CD14-positive monocyte (primary cell): ENCODE data around the gene SDK1. TPM values are rescaled to one million over a fixed set of nuclear protein-coding genes. Genes with fewer than 3 reads are reported as not detected.
A peak's percentile ranks its signal among the peaks of the same experiment; 100 is the strongest.

ENCODE experiments used
- DNase-seq, 3 donors: peaks; one replicate each; pipeline ENCODE4 v3.0.0-alpha.2; 2011 to 2022
- H2AFZ ChIP-seq: 2 replicates; pipeline ENCODE4 v1.6.0; 2012; ENCODE audit warnings: mild to moderate bottlenecking, low read depth, low read length, inconsistent platforms; ENCODE audit not compliant: insufficient read depth, poor library complexity, severe bottlenecking
- H3K27ac ChIP-seq, 2 donors: 1 replicate in 1 of 2; 2 replicates in 1 of 2; pipeline ENCODE4 v1.5.1; 2012 to 2013; ENCODE audit warnings: low read length in 2 of 2, control low read depth in 1 of 2, inconsistent platforms in 1 of 2, low read depth in 1 of 2, mild to moderate bottlenecking in 1 of 2
- H3K27me3 ChIP-seq, 2 donors: one replicate each; pipeline versions ENCODE4 v1.6.0 to v1.6.1; 2011 to 2013; ENCODE audit warnings: low read length in 2 of 2; ENCODE audit not compliant: control insufficient read depth in 2 of 2, insufficient read depth in 2 of 2
- H3K36me3 ChIP-seq, 2 donors: replicated peaks in 1 of 2; 1 replicate in 1 of 2; 2 replicates in 1 of 2; pipeline versions ENCODE4 v1.5.1 to v1.6.1; 2012 to 2013; ENCODE audit warnings: low read length in 2 of 2, control low read depth in 1 of 2, inconsistent platforms in 1 of 2, mild to moderate bottlenecking in 1 of 2; ENCODE audit not compliant: insufficient read depth in 2 of 2, control insufficient read depth in 1 of 2
- H3K4me1 ChIP-seq, 2 donors: 1 replicate in 1 of 2; 2 replicates in 1 of 2; pipeline versions ENCODE4 v1.5.1 to v1.6.1; 2012 to 2013; ENCODE audit warnings: low read length in 2 of 2, control low read depth in 1 of 2, inconsistent platforms in 1 of 2, mild to moderate bottlenecking in 1 of 2, moderate library complexity in 1 of 2; ENCODE audit not compliant: insufficient read depth in 2 of 2, control insufficient read depth in 1 of 2
- H3K4me2 ChIP-seq: replicated peaks from 2 replicates; pipeline ENCODE3; 2012; ENCODE audit warnings: low read length, moderate library complexity, mild to moderate bottlenecking; ENCODE audit not compliant: poor library complexity, severe bottlenecking; ENCODE audit errors: extremely low read depth
- H3K4me3 ChIP-seq, 3 experiments: fragments of 200-600 bp in 1 of 3; sonication (generic) in 1 of 3; replicated peaks in 1 of 3; 1 replicate in 2 of 3; 2 replicates in 1 of 3; pipeline ENCODE4 v1.5.1; 2011 to 2013; ENCODE audit warnings: low read length in 3 of 3, mild to moderate bottlenecking in 3 of 3, control low read depth in 2 of 3, low read depth in 2 of 3, inconsistent platforms in 1 of 3, moderate library complexity in 1 of 3
- H3K79me2 ChIP-seq: 2 replicates; pipeline ENCODE4 v1.6.0; 2012; ENCODE audit warnings: mild to moderate bottlenecking, control low read depth, inconsistent platforms, low read length, moderate library complexity; ENCODE audit not compliant: insufficient read depth
- H3K9ac ChIP-seq: 2 replicates; pipeline ENCODE4 v1.6.0; 2017; ENCODE audit warnings: low read length, mild to moderate bottlenecking; ENCODE audit not compliant: insufficient read depth, poor library complexity, severe bottlenecking
- H3K9me3 ChIP-seq, 2 donors: replicated peaks in 1 of 2; 1 replicate in 1 of 2; 2 replicates in 1 of 2; pipeline versions ENCODE4 v1.5.1 to v1.6.1; 2012 to 2013; ENCODE audit warnings: low read length in 2 of 2, control low read depth in 1 of 2; ENCODE audit not compliant: control insufficient read depth in 1 of 2, insufficient read depth in 1 of 2
- H4K20me1 ChIP-seq: 2 replicates; pipeline ENCODE4 v1.6.0; 2012; ENCODE audit warnings: mild to moderate bottlenecking, low read length, control low read depth, moderate library complexity; ENCODE audit not compliant: insufficient read depth
- H3K27ac Mint-ChIP-seq, 7 donors: one replicate each; pipeline ENCODE4 v1.8.0; 2020; ENCODE audit warnings: mild to moderate bottlenecking in 7 of 7, mixed read lengths in 7 of 7, moderate library complexity in 6 of 7, inconsistent platforms in 2 of 7
- H3K27me3 Mint-ChIP-seq, 3 donors: one replicate each; pipeline ENCODE4 v1.8.0; 2021 to 2022; ENCODE audit warnings: low read depth in 3 of 3, mild to moderate bottlenecking in 3 of 3, mixed read lengths in 3 of 3, moderate library complexity in 3 of 3, inconsistent platforms in 1 of 3
- H3K36me3 Mint-ChIP-seq, 2 donors: one replicate each; pipeline ENCODE4 v1.8.0; 2020; ENCODE audit warnings: mixed read lengths in 2 of 2, inconsistent platforms in 1 of 2, mild to moderate bottlenecking in 1 of 2
- H3K4me1 Mint-ChIP-seq: one replicate; pipeline ENCODE4 v1.8.0; 2020; ENCODE audit warnings: mild to moderate bottlenecking, mixed read lengths
- H3K4me3 Mint-ChIP-seq, 2 donors: one replicate each; pipeline ENCODE4 v1.8.0; 2020; ENCODE audit warnings: mild to moderate bottlenecking in 2 of 2, mixed read lengths in 2 of 2, moderate library complexity in 1 of 2
- H3K9me3 Mint-ChIP-seq, 7 donors: one replicate each; pipeline ENCODE4 v1.8.0; 2020 to 2022; ENCODE audit warnings: mixed read lengths in 7 of 7, mild to moderate bottlenecking in 6 of 7, moderate library complexity in 6 of 7, inconsistent platforms in 2 of 7
- CTCF ChIP-seq: fragments of 200-600 bp; IDR thresholded peaks from one replicate; pipeline ENCODE4 v1.8.0; 2022; ENCODE audit warnings: antibody characterized with exemption, mild to moderate bottlenecking
- WGBS: methylation state at CpG from one replicate; pipeline ENCODE4 v1.1.5; 2013; ENCODE audit warnings: missing lambda C conversion rate; ENCODE audit not compliant: insufficient coverage; 5-methylcytosine and 5-hydroxymethylcytosine counted together
- intact Hi-C, 2 donors: fragments of 100-400 bp; cut with micrococcal nuclease; formaldehyde crosslinking; loops; one replicate each; pipeline versions ENCODE4 v1.15.0 to v1.15.1; 2023
- polyA plus RNA-seq, 3 donors: library from polyadenylated mRNA; depleted of rRNA in 1 of 3; unstranded in 2 of 3; stranded (reverse) in 1 of 3; fragments of 300-500 nt in 2 of 3; fragments of >200 nt in 1 of 3; fragmentation: Illumina TruSeq in 2 of 3; gene quantifications; 1 replicate in 2 of 3; 2 replicates in 1 of 3; pipeline ENCODE4 v1.2.3, GENCODE V29; 2012 to 2021

The SDK1 gene
- polyA plus RNA-seq, 3 donors, result 0.01 TPM; not detected in 2

GRCh38 chr7:3897430-3898372 is 596.6 kb downstream of the SDK1 start:
- Histone ChIP-seq H3K36me3 (no peaks in the 10 kb centered on the region), H3K4me3 (no peak overlapping the region), H3K27me3 (no peaks in the 10 kb centered on the region), H3K9me3 (no peaks in the 10 kb centered on the region), H3K27ac (no peak overlapping the region), H3K79me2 (no peaks in the 10 kb centered on the region), H3K9ac (no peak overlapping the region), H3K4me1 (no peaks in the 10 kb centered on the region), H4K20me1 (no peaks in the 10 kb centered on the region), H2AFZ (no peak overlapping the region), H3K4me2 (no peak overlapping the region)
- 96% methylated on average over 3 of the region's 10 CpGs for WGBS
- intact Hi-C loops, result loop anchor here in 1 of 2 donors (2.0 to 5.0 kb wide), 2 partner anchors 1010 to 1033 kb away; no protein-coding TSS in a partner anchor
- no peak overlapping the region for H3K27ac Mint-ChIP-seq
- H3K27me3 Mint-ChIP-seq, result peaks cover 4 to 19% (median 12%) of the 10 kb centered on the region in 3 donors
- no peak overlapping the region for H3K4me3 Mint-ChIP-seq
- no peaks in the 10 kb centered on the region for H3K36me3 Mint-ChIP-seq
- H3K9me3 Mint-ChIP-seq, result peaks cover 0 to 2% (median 0%) of the 10 kb centered on the region in 7 donors
- H3K4me1 Mint-ChIP-seq, result no peaks in the 10 kb centered on the region
- peak; percentile 11 to 38 (median 30) for DNase-seq
- TF ChIP-seq CTCF, result peak; percentile 87

- H3K4me3 ChIP-seq, result no peak overlapping the region
- H3K27ac Mint-ChIP-seq, result no peak overlapping the region
- H3K4me1 ChIP-seq, result no peaks in the 10 kb centered on the region
- H3K36me3 Mint-ChIP-seq, result no peaks in the 10 kb centered on the region
- H3K4me3 Mint-ChIP-seq, result no peak overlapping the region
- H3K27me3 ChIP-seq, result no peaks in the 10 kb centered on the region
- H3K9me3 Mint-ChIP-seq, result peaks cover 0 to 2% (median 0%) of the 10 kb centered on the region in 7 donors
- no peak for DNase-seq
- no peak for TF ChIP-seq CTCF
- no peaks in the 10 kb centered on the region for H3K4me1 Mint-ChIP-seq
- no peaks in the 10 kb centered on the region for H3K36me3 ChIP-seq
- H3K4me2 ChIP-seq, result no peak overlapping the region
- 89% methylated on average over 8 of the region's 9 CpGs for WGBS
- intact Hi-C loops, result loop anchor here in 1 of 2 donors (5.0 kb wide), 1 partner anchor 1012 kb away; no protein-coding TSS in a partner anchor
- H3K27ac ChIP-seq, result no peak overlapping the region
- no peaks in the 10 kb centered on the region for H3K9me3 ChIP-seq
- H3K79me2 ChIP-seq, result no peaks in the 10 kb centered on the region
- H3K27me3 Mint-ChIP-seq, result peaks cover 0 to 12% (median 9%) of the 10 kb centered on the region in 3 donors
- H3K9ac ChIP-seq, result no peak overlapping the region
- H4K20me1 ChIP-seq, result no peaks in the 10 kb centered on the region
- H2AFZ ChIP-seq, result no peak overlapping the region
These were observed 598.5 kb downstream of the SDK1 start for GRCh38 chr7:3899559-3899991.
